ENCODE data around the gene ABHD12B.

- TF ChIP-seq CTCF (IDR thresholded peaks at IDR 0.05) = no peak
- TF ChIP-seq POLR2AphosphoS5 (IDR thresholded peaks at IDR 0.05) = no peak
- no peak for TF ChIP-seq POLR2A (IDR thresholded peaks at IDR 0.05)
These were observed 53.0 kb downstream of the ABHD12B start for GRCh38 chr14:50924843-50925242.

Measured in prostate gland (tissue), 2 donors.